Measurements from ENCODE around the gene RFX5.
"Not testable (repeated sequence)": the region's sequence is repeated elsewhere in the genome, so short reads cannot be mapped to it uniquely, and the experiment has no call there.

RFX5 gene

GRCh38 chr1:151362308-151363155, 15.5 kb upstream of the RFX5 start:
- no peak for DNase-seq (ENCODE audit: low read depth)

- no peak for DNase-seq (ENCODE audit: low read depth)
Measured at GRCh38 chr1:151361883-151362282, 14.8 kb upstream of the RFX5 start.

GRCh38 chr1:151356696-151357095, 9.6 kb upstream of the RFX5 start:
- DNase-seq (ENCODE audit: low read depth) = no peak

- no peak for DNase-seq (ENCODE audit: low read depth)
Measured at GRCh38 chr1:151352021-151352718, 5.1 kb upstream of the RFX5 start.

- not testable (repeated sequence) for DNase-seq (ENCODE audit: low read depth)
Measured at GRCh38 chr1:151350323-151350722, 3.3 kb upstream of the RFX5 start.

GRCh38 chr1:151347523-151348246, 633 bp upstream of the RFX5 start:
- no peak for DNase-seq (ENCODE audit: low read depth)

GRCh38 chr1:151346082-151346768, 827 bp downstream of the RFX5 start:
- no peak for DNase-seq (ENCODE audit: low read depth)

GRCh38 chr1:151344291-151344690, 2.8 kb downstream of the RFX5 start:
- DNase-seq (ENCODE audit: low read depth) = no peak

GRCh38 chr1:151343587-151343986, 3.5 kb downstream of the RFX5 start:
- DNase-seq (ENCODE audit: low read depth) = no peak

- no peak for DNase-seq (ENCODE audit: low read depth)
Measured at GRCh38 chr1:151342569-151342968, 4.5 kb downstream of the RFX5 start.

GRCh38 chr1:151342021-151342420, 5.0 kb downstream of the RFX5 start:
- no peak for DNase-seq (ENCODE audit: low read depth)

- peak; percentile 25 for DNase-seq (ENCODE audit: low read depth)
Measured at GRCh38 chr1:151340870-151341754, 5.9 kb downstream of the RFX5 start.

- DNase-seq (ENCODE audit: low read depth) = no peak
Measured at GRCh38 chr1:151336556-151336955, 10.5 kb downstream of the RFX5 start.

GRCh38 chr1:151334822-151335221, 12.2 kb downstream of the RFX5 start:
- no peak for DNase-seq (ENCODE audit: low read depth)

GRCh38 chr1:151327903-151328674, 19.0 kb downstream of the RFX5 start:
- DNase-seq (ENCODE audit: low read depth) = no peak

GRCh38 chr1:151327223-151327902, 19.7 kb downstream of the RFX5 start, which contains the start of gene PI4KB:
Gene PI4KB, minus strand, starts transcription at chr1:151327416. Its CDS starts 10,935 bp downstream, at chr1:151316481.
- peak; percentile 74 for DNase-seq (ENCODE audit: low read depth)

GRCh38 chr1:151326619-151327222, 20.3 kb downstream of the RFX5 start:
- peak; percentile 25 for DNase-seq (ENCODE audit: low read depth)

- no peak for DNase-seq (ENCODE audit: low read depth)
Measured at GRCh38 chr1:151325646-151326429, 21.2 kb downstream of the RFX5 start.

Measured in stimulated activated CD8-positive, alpha-beta memory T cell treated with anti-CD3 and anti-CD28 coated beads, Interleukin-12 subunit alpha, Interleukin-12 subunit beta, amount 100 ng/mL, for 1 hour (primary cell).